Measurements from ENCODE around the gene REG1A.

REG1A gene

GRCh38 chr2:79086255-79086654 lies 34.0 kb upstream of the REG1A start:
- Histone ChIP-seq H4K20me1 (ENCODE audit: insufficient read depth, low read length) (no peaks in the 10 kb centered on the region), H3K4me1 (ENCODE audit: insufficient read depth, low read length, severe bottlenecking) (no peaks in the 10 kb centered on the region), H3K79me2 (ENCODE audit: insufficient read depth, low read length) (no peaks in the 10 kb centered on the region), H3K36me3 (ENCODE audit: insufficient read depth, low read length) (no peaks in the 10 kb centered on the region), H3K4me3 (ENCODE audit: low read depth, low read length, poor library complexity, severe bottlenecking) (no peak overlapping the region), H3F3A (ENCODE audit: insufficient read depth, low read length) (no peaks in the 10 kb centered on the region), H2AFZ (ENCODE audit: low read length) (no peak overlapping the region), H3K4me2 (ENCODE audit: low read length) (no peak overlapping the region), H3K27me3 (ENCODE audit: insufficient read depth, low read length) (no peaks in the 10 kb centered on the region), H3K9me2 (ENCODE audit: low read depth, low read length) (no peaks in the 10 kb centered on the region), H3K27ac (ENCODE audit: low read depth, low read length, poor library complexity, severe bottlenecking) (no peak overlapping the region), H3K9me3 (ENCODE audit: low read length) (no peaks in the 10 kb centered on the region), H3K9ac (ENCODE audit: low read length) (no peak overlapping the region)
- TF ChIP-seq CTCF (IDR thresholded peaks at IDR 0.05; ENCODE audit: low read length) (no peak), EZH2 (IDR thresholded peaks at IDR 0.05; ENCODE audit: borderline replicate concordance, low read length) (no peak)

GRCh38 chr2:79087785-79088364 lies 32.4 kb upstream of the REG1A start, which contains the start of gene REG1B:
TSS of gene REG1B (minus strand) at chr2:79087993. CDS start at chr2:79087612, 381 bp downstream.
- H3K4me2 ChIP-seq (ENCODE audit: low read length): no peak within 1 kb of the TSS
- no peak for TF ChIP-seq CTCF (IDR thresholded peaks at IDR 0.05; ENCODE audit: low read length)
- TF ChIP-seq EZH2 (IDR thresholded peaks at IDR 0.05; ENCODE audit: borderline replicate concordance, low read length): no peak
- no peaks in the 10 kb centered on the region for H3F3A ChIP-seq (ENCODE audit: insufficient read depth, low read length)
- no peaks in the 10 kb centered on the region for H3K27me3 ChIP-seq (ENCODE audit: insufficient read depth, low read length)
- H3K9me2 ChIP-seq (ENCODE audit: low read depth, low read length): no peaks in the 10 kb centered on the region
- no peaks in the 10 kb centered on the region for H3K36me3 ChIP-seq (ENCODE audit: insufficient read depth, low read length)
- H3K9me3 ChIP-seq (ENCODE audit: low read length): no peaks in the 10 kb centered on the region
- no peak within 1 kb of the TSS for H3K9ac ChIP-seq (ENCODE audit: low read length)
- no peak within 1 kb of the TSS for H3K4me3 ChIP-seq (ENCODE audit: low read depth, low read length, poor library complexity, severe bottlenecking)
- no peak within 1 kb of the TSS for H2AFZ ChIP-seq (ENCODE audit: low read length)
- H3K4me1 ChIP-seq (ENCODE audit: insufficient read depth, low read length, severe bottlenecking): no peaks in the 10 kb centered on the region
- no peaks in the 10 kb centered on the region for H3K79me2 ChIP-seq (ENCODE audit: insufficient read depth, low read length)
- H3K27ac ChIP-seq (ENCODE audit: low read depth, low read length, poor library complexity, severe bottlenecking): no peak within 1 kb of the TSS
- H4K20me1 ChIP-seq (ENCODE audit: insufficient read depth, low read length): no peaks in the 10 kb centered on the region

GRCh38 chr2:79090693-79091092 lies 29.6 kb upstream of the REG1A start:
- H4K20me1 ChIP-seq (ENCODE audit: insufficient read depth, low read length): no peaks in the 10 kb centered on the region
- no peaks in the 10 kb centered on the region for H3K9me2 ChIP-seq (ENCODE audit: low read depth, low read length)
- no peak overlapping the region for H3K9ac ChIP-seq (ENCODE audit: low read length)

More at GRCh38 chr2:79090693-79091092, 29.6 kb upstream of the REG1A start:
- no peak overlapping the region for H3K4me3 ChIP-seq (ENCODE audit: low read depth, low read length, poor library complexity, severe bottlenecking)
- H3K79me2 ChIP-seq (ENCODE audit: insufficient read depth, low read length): no peaks in the 10 kb centered on the region
- TF ChIP-seq CTCF (IDR thresholded peaks at IDR 0.05; ENCODE audit: low read length): no peak
- H3K4me1 ChIP-seq (ENCODE audit: insufficient read depth, low read length, severe bottlenecking): no peaks in the 10 kb centered on the region
- H3K36me3 ChIP-seq (ENCODE audit: insufficient read depth, low read length): no peaks in the 10 kb centered on the region
- no peak overlapping the region for H3K27ac ChIP-seq (ENCODE audit: low read depth, low read length, poor library complexity, severe bottlenecking)
- no peak overlapping the region for H2AFZ ChIP-seq (ENCODE audit: low read length)
- H3F3A ChIP-seq (ENCODE audit: insufficient read depth, low read length): no peaks in the 10 kb centered on the region
- no peak overlapping the region for H3K4me2 ChIP-seq (ENCODE audit: low read length)
- H3K27me3 ChIP-seq (ENCODE audit: insufficient read depth, low read length): no peaks in the 10 kb centered on the region
- no peaks in the 10 kb centered on the region for H3K9me3 ChIP-seq (ENCODE audit: low read length)
